ENCODE measurements around the gene SH2D4B. TPM values are rescaled to one million over a fixed set of nuclear protein-coding genes. Genes with fewer than 3 reads are reported as not detected.

The SH2D4B gene
- total RNA-seq, 3 donors from 2014 or later: 0.13 to 0.22 (median 0.20) TPM

DNA sequence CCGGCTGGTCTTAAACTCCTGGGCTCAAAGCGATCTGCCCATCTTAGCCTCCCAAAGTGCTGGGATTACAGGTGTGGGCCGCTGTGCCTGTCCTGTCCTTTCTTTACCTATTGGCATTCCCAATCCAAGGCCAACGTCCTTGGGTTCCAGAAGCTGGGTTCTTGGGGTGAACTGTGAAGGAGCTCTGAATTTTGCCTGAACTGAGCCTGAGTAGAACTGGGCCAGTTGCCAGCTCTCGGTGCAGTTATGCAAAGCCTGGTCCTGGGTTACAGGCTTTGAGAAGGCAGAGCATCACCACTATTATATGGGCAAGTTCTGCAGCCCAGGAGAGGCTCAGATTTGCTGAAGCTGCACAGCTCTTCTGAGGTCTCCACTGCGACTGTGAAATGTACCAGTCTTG is 24.6 kb upstream of the SH2D4B start:
- H3K36me3 Mint-ChIP-seq (ENCODE audit: insufficient read depth): peaks cover 29% of the 10 kb centered on the region
- H3K9me3 Mint-ChIP-seq: no peaks in the 10 kb centered on the region
- ATAC-seq (no peak), DNase-seq (no peak)
- H3K4me3 Mint-ChIP-seq: no peak overlapping the region
- H3K4me1 Mint-ChIP-seq (ENCODE audit: low read depth): peaks cover 17% of the 10 kb centered on the region
- H3K27me3 Mint-ChIP-seq (ENCODE audit: low read depth): no peaks in the 10 kb centered on the region

DNA sequence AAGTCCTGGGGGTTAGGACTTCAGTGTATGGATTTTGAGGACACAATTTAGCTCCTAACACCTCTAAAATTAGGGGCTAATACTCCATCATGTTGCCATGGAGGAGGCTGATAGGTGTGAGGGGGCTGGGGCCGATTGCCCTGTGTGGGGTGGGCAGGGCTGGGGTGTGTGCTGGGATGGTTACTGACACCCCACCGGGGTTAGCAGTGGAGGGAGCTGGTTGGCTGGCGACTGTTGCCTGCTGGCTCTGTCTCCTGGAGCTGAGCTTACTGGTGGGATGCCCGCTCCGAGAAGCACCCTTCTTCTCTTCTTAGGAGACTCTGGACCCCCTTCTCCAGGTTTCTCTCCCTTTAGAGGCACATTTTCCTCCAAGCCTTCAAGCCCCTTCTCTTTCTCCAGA is 22.2 kb upstream of the SH2D4B start:
- peaks cover 18% of the 10 kb centered on the region for H3K4me1 Mint-ChIP-seq (ENCODE audit: low read depth)
- no peaks in the 10 kb centered on the region for H3K27me3 Mint-ChIP-seq (ENCODE audit: low read depth)
- no peak overlapping the region for H3K4me3 Mint-ChIP-seq
- no peaks in the 10 kb centered on the region for H3K9me3 Mint-ChIP-seq
- peaks cover 33% of the 10 kb centered on the region for H3K36me3 Mint-ChIP-seq (ENCODE audit: insufficient read depth)
- DNase-seq: no peak
- no peak for ATAC-seq

DNA sequence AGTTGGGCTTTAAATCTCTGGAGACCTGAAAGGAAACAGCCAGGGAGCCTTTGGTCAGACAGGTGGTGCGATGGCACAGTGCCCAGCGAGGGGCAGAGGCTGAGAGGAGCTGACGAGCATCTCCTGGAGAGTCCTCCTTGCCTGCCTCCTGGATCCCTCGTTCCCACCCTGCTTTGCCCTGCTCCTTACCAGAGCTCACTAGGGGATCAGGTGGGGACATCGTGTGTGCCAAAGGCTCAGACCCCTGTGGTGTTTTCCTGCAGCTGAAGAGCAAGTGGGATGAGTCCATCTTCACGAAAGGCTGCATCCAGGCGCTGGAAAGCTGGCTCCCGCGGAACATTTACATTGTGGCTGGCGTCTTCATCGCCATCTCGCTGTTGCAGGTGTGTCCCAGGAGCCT is 21.8 kb upstream of the SH2D4B start:
- H3K27me3 Mint-ChIP-seq (ENCODE audit: low read depth): no peaks in the 10 kb centered on the region
- H3K9me3 Mint-ChIP-seq: no peaks in the 10 kb centered on the region
- H3K4me3 Mint-ChIP-seq: no peak overlapping the region
- ATAC-seq (no peak), DNase-seq (no peak)
- H3K36me3 Mint-ChIP-seq (ENCODE audit: insufficient read depth): peaks cover 37% of the 10 kb centered on the region
- H3K4me1 Mint-ChIP-seq (ENCODE audit: low read depth): peaks cover 18% of the 10 kb centered on the region

DNA sequence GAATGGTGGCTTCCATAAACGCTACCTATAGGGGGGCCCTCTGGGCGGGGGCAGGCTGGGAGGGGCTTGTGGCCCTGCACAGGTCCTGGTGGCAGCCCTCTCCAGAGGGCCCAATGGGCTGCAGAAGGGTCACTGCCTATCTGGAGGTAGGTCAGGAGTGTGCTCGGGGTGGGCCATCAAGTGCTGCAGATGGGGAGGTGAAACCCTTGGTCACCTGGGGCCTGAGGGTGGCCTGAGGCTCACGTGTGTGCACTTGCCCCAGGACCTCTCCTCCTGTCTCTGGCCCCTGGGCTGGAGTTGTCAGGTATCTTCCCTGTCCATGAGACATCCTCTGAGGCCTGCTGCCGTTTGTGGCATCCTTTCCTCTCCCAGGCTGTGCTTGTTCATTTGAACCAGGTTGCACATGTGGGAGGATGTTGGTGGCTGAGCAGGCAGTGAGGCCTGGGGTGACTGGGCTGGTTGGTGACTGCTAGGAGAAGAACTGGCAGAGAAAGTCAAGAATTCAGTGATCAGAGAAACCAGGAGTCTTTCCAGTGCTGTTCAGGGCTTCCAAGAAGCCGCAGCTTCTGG is 21.1 kb upstream of the SH2D4B start:
- ATAC-seq (no peak), DNase-seq (no peak)
- Mint-ChIP-seq H3K9me3 (no peaks in the 10 kb centered on the region), H3K27me3 (ENCODE audit: low read depth) (no peaks in the 10 kb centered on the region), H3K36me3 (ENCODE audit: insufficient read depth) (peaks cover 38% of the 10 kb centered on the region), H3K4me3 (no peak overlapping the region), H3K4me1 (ENCODE audit: low read depth) (peaks cover 12% of the 10 kb centered on the region)

- H3K4me3 Mint-ChIP-seq: no peak overlapping the region
- H3K27me3 Mint-ChIP-seq (ENCODE audit: low read depth): no peaks in the 10 kb centered on the region
- peaks cover 9% of the 10 kb centered on the region for H3K4me1 Mint-ChIP-seq (ENCODE audit: low read depth)
- H3K36me3 Mint-ChIP-seq (ENCODE audit: insufficient read depth): peaks cover 33% of the 10 kb centered on the region
- no peak for DNase-seq
- no peaks in the 10 kb centered on the region for H3K9me3 Mint-ChIP-seq
- no peak for ATAC-seq
Measured at GRCh38 chr10:80517416-80518142, 20.1 kb upstream of the SH2D4B start.

DNA sequence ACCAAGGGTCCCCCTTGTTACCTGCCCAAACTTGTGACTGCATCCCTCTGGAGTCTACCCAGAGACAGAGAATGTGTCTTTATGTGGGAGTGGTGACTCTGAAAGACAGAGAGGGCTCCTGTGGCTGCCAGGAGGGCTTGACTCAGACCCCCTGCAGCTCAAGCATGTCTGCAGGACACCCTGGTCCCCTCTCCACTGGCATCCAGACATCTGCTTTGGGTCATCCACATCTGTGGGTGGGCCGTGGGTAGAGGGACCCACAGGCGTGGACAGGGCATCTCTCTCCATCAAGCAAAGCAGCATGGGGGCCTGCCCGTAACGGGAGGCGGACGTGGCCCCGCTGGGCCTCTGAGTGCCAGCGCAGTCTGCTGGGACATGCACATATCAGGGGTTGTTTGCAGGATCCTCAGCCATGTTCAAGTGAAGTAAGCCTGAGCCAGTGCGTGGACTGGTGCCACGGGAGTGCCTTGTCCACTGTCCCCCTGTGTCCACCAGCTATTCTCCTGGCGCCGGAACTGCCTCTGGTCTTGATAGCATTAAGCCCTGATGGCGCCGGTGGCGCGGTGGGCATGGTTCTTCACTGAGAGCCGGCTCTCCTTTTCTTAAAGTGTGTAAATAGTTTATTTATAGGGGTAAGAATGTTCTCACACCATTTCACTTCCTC is 19.4 kb upstream of the SH2D4B start:
- Mint-ChIP-seq H3K4me3 (no peak overlapping the region), H3K4me1 (ENCODE audit: low read depth) (peaks cover 12% of the 10 kb centered on the region), H3K27me3 (ENCODE audit: low read depth) (no peaks in the 10 kb centered on the region)

DNA sequence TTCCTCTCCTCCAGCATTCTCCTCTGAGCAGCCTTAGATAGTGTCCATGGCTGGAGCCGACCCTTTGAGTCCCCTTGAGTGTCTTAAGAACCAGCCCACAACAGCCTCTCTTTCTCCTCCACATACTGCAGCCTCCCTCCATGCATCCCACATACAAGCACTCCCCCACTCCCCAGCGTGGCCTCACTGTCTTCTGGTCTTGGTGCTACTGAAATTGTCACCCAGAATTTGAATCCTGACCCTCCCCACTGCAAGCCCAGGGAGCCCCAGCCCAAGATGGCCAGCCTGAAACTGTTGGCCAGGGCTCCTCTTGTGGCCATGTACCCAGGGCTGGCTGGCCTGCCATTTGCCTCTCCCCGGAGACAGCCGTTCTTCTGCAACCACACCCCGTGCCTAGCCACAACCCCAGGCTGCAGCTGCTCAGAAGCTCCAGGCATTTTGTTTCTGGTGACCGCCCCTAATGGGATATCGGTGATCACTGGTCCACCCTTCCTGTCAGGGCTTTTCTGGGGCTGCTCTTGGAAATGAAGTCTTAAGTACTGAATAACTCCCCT is 18.8 kb upstream of the SH2D4B start:
- peaks cover 17% of the 10 kb centered on the region for H3K4me1 Mint-ChIP-seq (ENCODE audit: low read depth)
- H3K36me3 Mint-ChIP-seq (ENCODE audit: insufficient read depth): peaks cover 31% of the 10 kb centered on the region
- no peaks in the 10 kb centered on the region for H3K27me3 Mint-ChIP-seq (ENCODE audit: low read depth)
- ATAC-seq: no peak
- H3K9me3 Mint-ChIP-seq: no peaks in the 10 kb centered on the region
- no peak overlapping the region for H3K4me3 Mint-ChIP-seq
- no peak for DNase-seq

More for the DNA sequence above, 19.4 kb upstream of the SH2D4B start:
- H3K36me3 Mint-ChIP-seq (ENCODE audit: insufficient read depth): peaks cover 31% of the 10 kb centered on the region
- H3K9me3 Mint-ChIP-seq: no peaks in the 10 kb centered on the region
- ATAC-seq (no peak), DNase-seq (no peak)

- Mint-ChIP-seq H3K27me3 (ENCODE audit: low read depth) (no peaks in the 10 kb centered on the region), H3K36me3 (ENCODE audit: insufficient read depth) (peaks cover 25% of the 10 kb centered on the region), H3K4me3 (no peak overlapping the region), H3K9me3 (no peaks in the 10 kb centered on the region), H3K4me1 (ENCODE audit: low read depth) (peaks cover 26% of the 10 kb centered on the region)
- DNase-seq (no peak), ATAC-seq (no peak)
Measured at GRCh38 chr10:80519936-80520650, 17.6 kb upstream of the SH2D4B start.

DNA sequence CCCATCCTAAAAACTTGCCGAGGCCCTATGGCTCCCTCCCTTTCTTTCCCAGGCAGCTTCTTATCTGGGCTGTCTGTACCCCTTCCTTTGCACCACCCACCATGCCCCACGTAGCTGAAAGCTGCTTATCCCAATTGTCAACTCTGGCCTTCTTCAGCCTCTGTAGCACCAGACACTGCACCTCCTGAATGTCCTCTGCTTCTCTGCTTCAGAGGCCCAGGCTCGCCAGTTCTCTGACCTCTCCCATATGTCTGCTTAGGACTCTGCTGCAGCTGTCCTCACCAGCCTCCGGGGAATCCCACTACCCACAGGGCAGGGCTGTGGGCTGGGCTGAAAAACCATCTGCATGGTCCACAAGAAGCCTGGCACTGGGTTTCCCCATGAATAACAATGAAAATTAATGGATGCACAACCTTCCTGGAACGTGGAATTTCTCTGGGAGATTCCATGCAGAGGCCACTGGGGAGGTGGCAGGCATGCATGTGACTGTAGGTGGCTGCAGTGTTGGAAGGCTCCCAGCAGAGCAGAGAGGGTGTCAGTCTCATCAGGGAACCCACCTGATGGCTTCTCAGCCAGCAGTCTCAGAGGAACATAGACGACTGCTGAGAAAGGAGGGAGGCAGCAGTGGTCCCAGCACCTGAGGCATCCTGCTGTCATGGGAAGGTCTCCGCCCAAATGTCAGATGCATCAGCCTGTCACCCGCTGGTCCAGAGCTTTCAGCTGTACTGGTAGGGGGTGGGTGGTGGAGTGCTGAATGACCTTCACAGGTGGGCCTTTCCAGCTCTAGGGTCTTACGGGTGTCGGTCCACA is 16.8 kb upstream of the SH2D4B start:
- no peak for DNase-seq
- ATAC-seq: no peak
- no peaks in the 10 kb centered on the region for H3K27me3 Mint-ChIP-seq (ENCODE audit: low read depth)
- no peaks in the 10 kb centered on the region for H3K9me3 Mint-ChIP-seq
- peaks cover 23% of the 10 kb centered on the region for H3K36me3 Mint-ChIP-seq (ENCODE audit: insufficient read depth)
- H3K4me3 Mint-ChIP-seq: no peak overlapping the region
- peaks cover 33% of the 10 kb centered on the region for H3K4me1 Mint-ChIP-seq (ENCODE audit: low read depth)

GRCh38 chr10:80522756-80523363 is 14.8 kb upstream of the SH2D4B start:
- H3K36me3 Mint-ChIP-seq (ENCODE audit: insufficient read depth): peaks cover 17% of the 10 kb centered on the region
- no peaks in the 10 kb centered on the region for H3K27me3 Mint-ChIP-seq (ENCODE audit: low read depth)
- no peak for DNase-seq
- no peak overlapping the region for H3K4me3 Mint-ChIP-seq
- peaks cover 47% of the 10 kb centered on the region for H3K4me1 Mint-ChIP-seq (ENCODE audit: low read depth)
- no peaks in the 10 kb centered on the region for H3K9me3 Mint-ChIP-seq
- no peak for ATAC-seq

GRCh38 chr10:80523773-80524172 is 13.9 kb upstream of the SH2D4B start:
- H3K9me3 Mint-ChIP-seq: no peaks in the 10 kb centered on the region
- DNase-seq (no peak), ATAC-seq (no peak)
- peaks cover 15% of the 10 kb centered on the region for H3K36me3 Mint-ChIP-seq (ENCODE audit: insufficient read depth)
- H3K4me3 Mint-ChIP-seq: no peak overlapping the region
- peaks cover 54% of the 10 kb centered on the region for H3K4me1 Mint-ChIP-seq (ENCODE audit: low read depth)
- no peaks in the 10 kb centered on the region for H3K27me3 Mint-ChIP-seq (ENCODE audit: low read depth)

- no peak for DNase-seq
- ATAC-seq: no peak
- H3K9me3 Mint-ChIP-seq: no peaks in the 10 kb centered on the region
- no peaks in the 10 kb centered on the region for H3K27me3 Mint-ChIP-seq (ENCODE audit: low read depth)
- H3K4me1 Mint-ChIP-seq (ENCODE audit: low read depth): peaks cover 57% of the 10 kb centered on the region
- H3K4me3 Mint-ChIP-seq: no peak overlapping the region
- peaks cover 10% of the 10 kb centered on the region for H3K36me3 Mint-ChIP-seq (ENCODE audit: insufficient read depth)
Measured at GRCh38 chr10:80524190-80524909, 13.4 kb upstream of the SH2D4B start.

DNA sequence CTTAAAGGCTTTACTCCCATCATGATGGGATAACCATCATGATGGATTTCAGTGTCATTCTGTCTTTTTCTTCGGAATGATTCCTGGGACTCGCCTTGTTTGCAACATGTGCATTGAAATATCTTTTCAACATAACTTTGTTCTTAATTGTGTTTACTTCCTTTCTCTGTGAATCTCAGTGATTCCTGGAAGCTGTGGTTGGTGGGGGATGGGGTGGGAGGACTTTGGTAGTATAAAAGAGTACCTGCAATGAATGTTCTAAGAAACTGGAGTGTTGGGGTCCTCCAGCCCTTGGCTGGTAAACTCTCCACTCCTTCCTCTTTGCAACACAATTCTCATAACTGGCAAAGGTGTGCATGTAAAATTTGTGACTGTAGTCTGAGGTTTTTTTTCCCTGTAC is 11.5 kb upstream of the SH2D4B start:
- Mint-ChIP-seq H3K4me1 (ENCODE audit: low read depth) (peaks cover 71% of the 10 kb centered on the region), H3K9me3 (no peaks in the 10 kb centered on the region), H3K4me3 (peak overlapping the region; percentile 13), H3K27me3 (ENCODE audit: low read depth) (no peaks in the 10 kb centered on the region), H3K36me3 (ENCODE audit: insufficient read depth) (no peaks in the 10 kb centered on the region)
- ATAC-seq (no peak), DNase-seq (no peak)

All from activated T-cell treated with anti-CD3 and anti-CD28 coated beads, Interleukin-2, amount 50 U/mL, for 4 hours (primary cell).